ENCODE measurements around the gene GRIA2. TPM values are rescaled to one million over a fixed set of nuclear protein-coding genes. Genes with fewer than 3 reads are reported as not detected.

GRIA2 gene
- total and polyA plus RNA-seq, 2 donors (not counting 3 experiments of a cell fraction or from before 2014, with no cell fraction given) = not detected

GRCh38 chr4:157184300-157184699 is 36.2 kb upstream of the GRIA2 start:
- no peak overlapping the region for H3K9ac ChIP-seq (replicated peaks; ENCODE audit: extremely low read depth, insufficient read depth, low read length)
- H3K27ac ChIP-seq (ENCODE audit: insufficient read depth, low read depth, low read length) = no peak overlapping the region
- ChIA-PET CTCF (no interaction called here), POLR2A (no interaction called here)
- no peaks in the 10 kb centered on the region for H3K4me1 ChIP-seq (ENCODE audit: control insufficient read depth, extremely low read depth, insufficient read depth, low read length)
- no peak for DNase-seq (ENCODE audit: low read depth, low spot score)
- FAIRE-seq = no peak
- BruUV-seq (replicated peaks) = no TSS peak
- no peaks in the 10 kb centered on the region for H3K36me3 ChIP-seq (ENCODE audit: control insufficient read depth in 2 of 2, extremely low read depth in 1 of 2, insufficient read depth in 2 of 2, low read length in 2 of 2)
- no peak overlapping the region for H3K4me3 ChIP-seq (replicated peaks in 1 of 3; ENCODE audit: insufficient read depth in 1 of 3, low read depth in 1 of 3, low read length in 3 of 3)
- dilution Hi-C loops (cut with MboI; ENCODE audit: extremely low pct_ligation_motif_present, low sequenced_read_pairs) (no loop called here), intact Hi-C loops (cut with micrococcal nuclease) (no loop called here)
- H4K20me1 ChIP-seq (replicated peaks; ENCODE audit: control insufficient read depth, extremely low read depth, insufficient read depth, low read length) = no peaks in the 10 kb centered on the region
- no peak overlapping the region for H3K4me2 ChIP-seq (ENCODE audit: insufficient read depth, low read length)
- H3K9me1 ChIP-seq (replicated peaks; ENCODE audit: control insufficient read depth, extremely low read depth, insufficient read depth, low read length) = no peaks in the 10 kb centered on the region
- no peak overlapping the region for H2AFZ ChIP-seq (ENCODE audit: low read depth, low read length)
- H3K9me3 ChIP-seq (replicated peaks; ENCODE audit: control insufficient read depth, insufficient read depth, low read length) = no peaks in the 10 kb centered on the region
- no peak for TF ChIP-seq MYC (IDR thresholded peaks at IDR 0.05; ENCODE audit: low read depth, low read length)
- TF ChIP-seq GATA2 (IDR thresholded peaks at IDR 0.05; ENCODE audit: insufficient read depth, insufficient read length, low read depth, low read length) = no peak
- TF ChIP-seq POLR2A (IDR thresholded peaks at IDR 0.05; ENCODE audit: low read depth, low read length) = no peak
- TF ChIP-seq EZH2 (IDR thresholded peaks at IDR 0.05; ENCODE audit: borderline replicate concordance, low read depth, low read length, severe bottlenecking) = no peak
- TF ChIP-seq, protein P1, sequence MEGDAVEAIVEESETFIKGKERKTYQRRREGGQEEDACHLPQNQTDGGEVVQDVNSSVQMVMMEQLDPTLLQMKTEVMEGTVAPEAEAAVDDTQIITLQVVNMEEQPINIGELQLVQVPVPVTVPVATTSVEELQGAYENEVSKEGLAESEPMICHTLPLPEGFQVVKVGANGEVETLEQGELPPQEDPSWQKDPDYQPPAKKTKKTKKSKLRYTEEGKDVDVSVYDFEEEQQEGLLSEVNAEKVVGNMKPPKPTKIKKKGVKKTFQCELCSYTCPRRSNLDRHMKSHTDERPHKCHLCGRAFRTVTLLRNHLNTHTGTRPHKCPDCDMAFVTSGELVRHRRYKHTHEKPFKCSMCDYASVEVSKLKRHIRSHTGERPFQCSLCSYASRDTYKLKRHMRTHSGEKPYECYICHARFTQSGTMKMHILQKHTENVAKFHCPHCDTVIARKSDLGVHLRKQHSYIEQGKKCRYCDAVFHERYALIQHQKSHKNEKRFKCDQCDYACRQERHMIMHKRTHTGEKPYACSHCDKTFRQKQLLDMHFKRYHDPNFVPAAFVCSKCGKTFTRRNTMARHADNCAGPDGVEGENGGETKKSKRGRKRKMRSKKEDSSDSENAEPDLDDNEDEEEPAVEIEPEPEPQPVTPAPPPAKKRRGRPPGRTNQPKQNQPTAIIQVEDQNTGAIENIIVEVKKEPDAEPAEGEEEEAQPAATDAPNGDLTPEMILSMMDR (IDR thresholded peaks at IDR 0.05; ENCODE audit: extremely low read depth in 1 of 2, insufficient read depth in 1 of 2, low read depth in 1 of 2, low read length in 2 of 2) = no peak
- no peak for TF ChIP-seq POLR2AphosphoS5 (IDR thresholded peaks at IDR 0.05; ENCODE audit: insufficient read depth, low read depth, low read length)
- TF ChIP-seq FOS (IDR thresholded peaks at IDR 0.05; ENCODE audit: borderline replicate concordance, insufficient read depth, low read length) = no peak
- no peak for TF ChIP-seq JUN (IDR thresholded peaks at IDR 0.05; ENCODE audit: borderline replicate concordance, insufficient read depth, insufficient read length, low read depth)
- H3K27me3 ChIP-seq (ENCODE audit: control insufficient read depth in 2 of 2, insufficient read depth in 2 of 2, low read length in 2 of 2) = no peaks in the 10 kb centered on the region
- no peaks in the 10 kb centered on the region for H3K79me2 ChIP-seq (ENCODE audit: control insufficient read depth, insufficient read depth, low read length)
